Naive thymus-derived CD4-positive, alpha-beta T cell (primary cell): ENCODE data around the gene PTPRN2. TPM values are rescaled to one million over a fixed set of nuclear protein-coding genes. Genes with fewer than 3 reads are reported as not detected.
"Not testable (repeated sequence)": the region's sequence is repeated elsewhere in the genome, so short reads cannot be mapped to it uniquely, and the experiment has no call there.

Experiments
- ATAC-seq: fragments of 150-1000 bp; cut with Tn5 transposase; 2 replicates; pipeline ENCODE4 v1.10.0; 2021; ENCODE audit warnings: mild to moderate bottlenecking, moderate library complexity
- CTCF ChIA-PET: fragments of 350-600 bp; sonication (Branson Sonifier 250); formaldehyde crosslinking; loops from one replicate; lab custom pipeline; 2021; ENCODE audit warnings: antibody characterized with exemption; lab: Charles Lee
- POLR2A ChIA-PET: fragments of 350-600 bp; sonication (Branson Sonifier 250); formaldehyde crosslinking; loops from one replicate; lab custom pipeline; 2021; ENCODE audit warnings: antibody characterized with exemption, inconsistent platforms; lab: Charles Lee
- DNase-seq, 9 donors: peaks; one replicate each; pipeline versions ENCODE4 v3.0.0 to v3.0.0-alpha.2; 2020 to 2022; ENCODE audit warnings: mixed read lengths in 1 of 9
- H3K27ac ChIP-seq: one replicate; pipeline ENCODE4 v1.7.0; 2013; ENCODE audit warnings: mild to moderate bottlenecking, low read depth, low read length, moderate library complexity
- H3K27me3 ChIP-seq, 2 donors: one replicate each; pipeline ENCODE4 v1.7.0; 2013; ENCODE audit warnings: low read length in 2 of 2, mild to moderate bottlenecking in 2 of 2, moderate library complexity in 2 of 2; ENCODE audit not compliant: control insufficient read depth in 2 of 2, insufficient read depth in 2 of 2
- H3K36me3 ChIP-seq, 3 experiments: 1 replicate in 2 of 3; 2 replicates in 1 of 3; pipeline ENCODE4 v1.7.0; 2013; ENCODE audit warnings: low read length in 3 of 3, mild to moderate bottlenecking in 3 of 3, moderate library complexity in 1 of 3; ENCODE audit not compliant: insufficient read depth in 3 of 3, control insufficient read depth in 2 of 3
- H3K4me1 ChIP-seq, 2 donors: one replicate each; pipeline ENCODE4 v1.7.0; 2013; ENCODE audit warnings: low read length in 2 of 2, mild to moderate bottlenecking in 2 of 2, moderate library complexity in 1 of 2; ENCODE audit not compliant: control insufficient read depth in 2 of 2, insufficient read depth in 2 of 2
- H3K4me3 ChIP-seq: 2 replicates; pipeline ENCODE4 v1.7.0; 2013; ENCODE audit warnings: mild to moderate bottlenecking, low read length
- H3K9me3 ChIP-seq, 3 experiments: 1 replicate in 2 of 3; 2 replicates in 1 of 3; pipeline ENCODE4 v1.7.0; 2013; ENCODE audit warnings: low read length in 3 of 3; ENCODE audit not compliant: control insufficient read depth in 2 of 3
- H3K27ac Mint-ChIP-seq, 9 donors: one replicate each; pipeline ENCODE4 v1.8.0; 2020 to 2022; ENCODE audit warnings: mixed read lengths in 9 of 9, mild to moderate bottlenecking in 8 of 9, moderate library complexity in 5 of 9, inconsistent platforms in 2 of 9
- H3K27me3 Mint-ChIP-seq, 5 donors: one replicate each; pipeline ENCODE4 v1.8.0; 2021 to 2022; ENCODE audit warnings: mixed read lengths in 5 of 5, mild to moderate bottlenecking in 1 of 5
- H3K36me3 Mint-ChIP-seq, 5 donors: one replicate each; pipeline ENCODE4 v1.8.0; 2020 to 2022; ENCODE audit warnings: mixed read lengths in 5 of 5, mild to moderate bottlenecking in 3 of 5, inconsistent platforms in 1 of 5
- H3K4me1 Mint-ChIP-seq, 7 donors: one replicate each; pipeline ENCODE4 v1.8.0; 2020 to 2022; ENCODE audit warnings: mixed read lengths in 7 of 7, mild to moderate bottlenecking in 3 of 7, inconsistent platforms in 1 of 7
- H3K4me3 Mint-ChIP-seq, 10 donors: one replicate each; pipeline ENCODE4 v1.8.0; 2020 to 2022; ENCODE audit warnings: mild to moderate bottlenecking in 10 of 10, mixed read lengths in 10 of 10, moderate library complexity in 6 of 10, inconsistent platforms in 2 of 10
- H3K9me3 Mint-ChIP-seq, 11 donors: one replicate each; pipeline ENCODE4 v1.8.0; 2020 to 2022; ENCODE audit warnings: mixed read lengths in 11 of 11, mild to moderate bottlenecking in 4 of 11, inconsistent platforms in 1 of 11, moderate library complexity in 1 of 11
- intact Hi-C, 2 donors: fragments of 100-400 bp; cut with micrococcal nuclease; formaldehyde crosslinking; loops; one replicate each; pipeline ENCODE4 v1.15.1; 2023
- polyA plus RNA-seq, 2 donors: library from polyadenylated mRNA; unstranded; fragments of 300-500 nt; fragmentation: Illumina TruSeq; gene quantifications; one replicate each; pipeline ENCODE4 v1.2.3, GENCODE V29; 2021
- total RNA-seq, 6 experiments: library from RNA in 5 of 6; stranded (reverse) in 5 of 6; gene quantifications; 1 replicate in 5 of 6; 2 replicates in 1 of 6; pipeline ENCODE4 v1.2.3 and lab custom pipeline; 2021 to 2026

Gene PTPRN2
- total and polyA plus RNA-seq, 7 experiments from 2014 or later: 0.58 to 2.3 (median 1.4) TPM

DNA sequence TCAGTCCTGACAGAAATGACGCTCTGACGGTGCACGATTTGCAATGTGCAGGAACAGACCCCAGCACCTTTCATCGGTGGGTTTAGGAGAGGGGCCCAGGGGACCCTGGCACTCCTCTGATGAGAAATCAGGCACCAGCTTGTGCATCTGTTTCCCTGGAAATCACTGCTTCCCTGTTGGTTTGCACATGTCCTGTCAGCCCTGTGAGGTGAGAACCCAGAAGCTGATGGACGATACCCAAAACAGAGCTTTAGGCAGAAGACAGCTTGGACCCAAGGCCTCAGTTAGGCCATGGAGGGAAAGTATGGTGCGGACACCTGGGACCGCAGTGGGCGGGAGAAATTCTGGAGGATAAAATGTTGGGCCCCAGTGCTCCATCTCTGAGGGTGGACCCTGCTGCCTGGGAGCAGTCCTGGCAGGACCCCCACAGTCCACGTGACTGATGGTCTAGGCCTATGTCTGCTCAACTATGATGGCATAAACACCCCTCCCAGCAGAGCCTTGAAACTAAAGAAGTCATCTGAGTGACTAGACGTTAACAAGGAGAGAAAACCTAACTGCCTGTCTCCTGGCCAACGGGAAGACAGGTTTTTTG lies 242.8 kb downstream of the PTPRN2 start:
- intact Hi-C loops: no loop called here
- Histone ChIP-seq H3K27me3 (no peaks in the 10 kb centered on the region), H3K4me1 (no peaks in the 10 kb centered on the region), H3K36me3 (no peaks in the 10 kb centered on the region), H3K27ac (no peak overlapping the region), H3K4me3 (no peak overlapping the region), H3K9me3 (no peaks in the 10 kb centered on the region)
- no peak overlapping the region for H3K27ac Mint-ChIP-seq
- no peak for ATAC-seq
- no peak for DNase-seq
- peaks cover 0 to 5% (median 0%) of the 10 kb centered on the region in 5 donors for H3K27me3 Mint-ChIP-seq
- ChIA-PET CTCF (no interaction called here), POLR2A (no interaction called here)
- peaks cover 0 to 4% (median 0%) of the 10 kb centered on the region in 5 donors for H3K36me3 Mint-ChIP-seq
- peaks cover 0 to 28% (median 0%) of the 10 kb centered on the region in 11 donors for H3K9me3 Mint-ChIP-seq
- H3K4me3 Mint-ChIP-seq: no peak overlapping the region
- H3K4me1 Mint-ChIP-seq: peaks cover 0 to 7% (median 0%) of the 10 kb centered on the region in 7 donors

DNA sequence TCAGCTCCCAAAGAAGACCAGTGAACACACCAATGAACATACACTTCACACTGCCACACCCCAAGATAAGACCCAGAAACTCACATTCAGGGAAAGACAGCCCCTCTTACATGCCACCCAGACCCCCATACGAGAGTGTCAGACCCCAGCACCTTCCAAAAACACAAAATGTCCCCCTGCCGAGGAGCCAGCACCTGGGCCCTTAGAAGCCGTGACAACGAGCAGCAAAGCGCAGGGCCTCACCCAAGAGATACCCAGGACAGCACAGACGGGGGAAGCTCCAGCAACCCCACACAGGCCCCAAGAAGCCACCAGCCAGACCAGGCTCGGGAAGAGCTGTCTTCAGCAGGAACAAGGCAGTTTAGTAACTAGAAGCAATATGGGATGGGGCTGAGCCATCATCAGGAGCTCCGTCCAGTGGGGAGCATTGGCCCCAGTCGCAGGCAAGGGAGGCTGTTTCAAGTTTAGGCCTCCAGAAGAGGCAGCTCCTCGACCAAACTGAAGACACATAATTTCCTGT lies 243.6 kb downstream of the PTPRN2 start:
- DNase-seq (no peak), ATAC-seq (no peak)
- no peak overlapping the region for H3K27ac ChIP-seq
- no peaks in the 10 kb centered on the region for H3K36me3 ChIP-seq
- CTCF ChIA-PET: no interaction called here
- H3K4me3 ChIP-seq: no peak overlapping the region
- Mint-ChIP-seq H3K27me3 (peaks cover 0 to 5% (median 0%) of the 10 kb centered on the region in 5 donors), H3K27ac (no peak overlapping the region), H3K4me3 (no peak overlapping the region), H3K36me3 (peaks cover 0 to 4% (median 0%) of the 10 kb centered on the region in 5 donors), H3K9me3 (peaks cover 0 to 28% (median 0%) of the 10 kb centered on the region in 11 donors), H3K4me1 (peaks cover 0 to 7% (median 0%) of the 10 kb centered on the region in 7 donors)
- H3K4me1 ChIP-seq: no peaks in the 10 kb centered on the region
- H3K27me3 ChIP-seq: no peaks in the 10 kb centered on the region
- POLR2A ChIA-PET: no interaction called here
- H3K9me3 ChIP-seq: no peaks in the 10 kb centered on the region
- intact Hi-C loops: no loop called here

DNA sequence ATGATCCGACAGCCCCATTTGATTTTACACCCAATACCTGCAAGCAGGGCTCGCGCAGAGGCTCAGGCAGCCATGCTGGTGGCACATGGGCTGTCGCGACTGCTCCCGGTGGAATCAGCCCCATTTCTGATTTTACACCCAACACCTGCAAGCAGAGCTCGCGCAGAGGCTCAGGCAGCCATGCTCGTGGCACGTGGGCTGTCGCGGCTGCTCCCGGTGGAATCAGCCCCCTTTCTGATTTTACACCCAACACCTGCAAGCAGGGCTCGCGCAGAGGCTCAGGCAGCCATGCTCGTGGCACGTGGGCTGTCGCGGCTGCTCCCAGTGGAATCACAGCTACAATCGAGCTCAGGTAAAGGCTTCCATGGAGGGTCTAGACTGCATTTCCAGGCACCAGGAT lies 244.1 kb downstream of the PTPRN2 start:
- no peak overlapping the region for H3K4me3 Mint-ChIP-seq
- intact Hi-C loops: no loop called here

DNA sequence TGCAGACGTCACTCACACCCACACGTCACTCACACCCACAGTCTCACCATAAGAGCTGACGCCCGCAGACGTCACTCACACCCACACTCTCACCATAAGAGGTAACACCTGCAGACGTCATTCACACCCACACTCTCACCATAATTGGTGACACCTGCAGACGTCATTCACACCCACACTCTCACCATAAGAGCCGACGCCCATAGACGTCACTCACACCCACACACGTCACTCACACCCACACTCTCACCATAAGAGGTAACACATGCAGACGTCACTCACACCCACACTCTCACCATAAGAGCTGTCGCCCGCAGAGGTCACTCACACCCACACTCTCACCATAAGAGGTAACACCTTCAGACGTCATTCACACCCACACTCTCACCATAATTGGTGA lies 246.5 kb downstream of the PTPRN2 start:
- H3K36me3 Mint-ChIP-seq, H3K36me3 ChIP-seq, H3K4me1 Mint-ChIP-seq, H3K4me1 ChIP-seq, ATAC-seq, POLR2A ChIA-PET, H3K27ac Mint-ChIP-seq, H3K27me3 ChIP-seq, H3K27ac ChIP-seq, H3K4me3 Mint-ChIP-seq, H3K9me3 ChIP-seq, intact Hi-C loops, H3K4me3 ChIP-seq, H3K27me3 Mint-ChIP-seq, DNase-seq: not testable (repeated sequence)
- CTCF ChIA-PET: interaction anchor here (0.7 kb wide), 1 partner anchor 1375 kb away, joined by 6 read pairs; no protein-coding TSS in a partner anchor
- peaks cover 0 to 41% (median 0%) of the 10 kb centered on the region in 11 donors for H3K9me3 Mint-ChIP-seq

More for the DNA sequence above, 244.1 kb downstream of the PTPRN2 start:
- CTCF ChIA-PET: no interaction called here
- Histone ChIP-seq H3K27ac (no peak overlapping the region), H3K9me3 (no peaks in the 10 kb centered on the region), H3K4me1 (no peaks in the 10 kb centered on the region), H3K36me3 (no peaks in the 10 kb centered on the region), H3K27me3 (no peaks in the 10 kb centered on the region), H3K4me3 (no peak overlapping the region)
- Mint-ChIP-seq H3K4me1 (peaks cover 0 to 7% (median 0%) of the 10 kb centered on the region in 7 donors), H3K9me3 (peaks cover 0 to 28% (median 0%) of the 10 kb centered on the region in 11 donors), H3K27ac (no peak overlapping the region), H3K27me3 (peaks cover 0 to 5% (median 0%) of the 10 kb centered on the region in 5 donors), H3K36me3 (peaks cover 0 to 4% (median 0%) of the 10 kb centered on the region in 5 donors)
- ATAC-seq (no peak), DNase-seq (no peak)
- POLR2A ChIA-PET: no interaction called here

DNA sequence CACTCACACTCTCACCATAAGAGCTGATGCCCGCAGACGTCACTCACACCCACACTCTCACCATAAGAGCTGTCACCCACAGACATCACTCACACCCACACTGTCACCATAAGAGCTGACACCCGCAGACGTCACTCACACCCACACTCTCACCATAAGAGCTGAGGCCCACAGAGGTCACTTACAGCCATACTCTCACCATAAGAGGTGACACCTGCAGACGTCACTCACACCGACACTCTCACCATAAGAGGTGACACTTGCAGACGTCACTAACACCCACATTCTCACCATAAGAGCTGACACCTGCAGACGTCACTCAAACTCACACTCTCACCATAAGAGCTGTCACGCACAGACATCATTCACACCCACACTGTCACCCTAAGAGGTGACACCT lies 250.7 kb downstream of the PTPRN2 start:
- H3K4me3 Mint-ChIP-seq, intact Hi-C loops, CTCF ChIA-PET: not testable (repeated sequence)

DNA sequence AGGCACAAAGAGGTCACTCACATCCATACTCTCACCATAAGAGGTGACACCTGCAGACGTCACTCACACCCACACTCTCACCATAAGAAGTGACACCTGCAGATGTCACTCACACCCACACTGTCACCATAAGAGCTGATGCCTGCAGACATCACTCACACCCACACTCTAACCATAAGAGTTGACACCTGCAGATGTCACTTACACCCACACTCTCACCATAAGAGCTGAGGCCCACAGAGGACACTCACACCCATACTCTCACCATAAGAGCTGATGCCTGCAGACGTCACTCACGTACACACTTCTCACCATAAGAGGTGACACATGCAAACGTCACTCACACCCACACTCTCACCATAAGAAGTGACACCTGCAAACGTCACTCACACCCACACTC lies 255.1 kb downstream of the PTPRN2 start:
- H3K4me1 Mint-ChIP-seq, H3K27me3 ChIP-seq, H3K36me3 ChIP-seq, H3K9me3 ChIP-seq, CTCF ChIA-PET, H3K4me3 Mint-ChIP-seq, DNase-seq, POLR2A ChIA-PET, H3K4me3 ChIP-seq, ATAC-seq, H3K27me3 Mint-ChIP-seq, H3K4me1 ChIP-seq, H3K27ac Mint-ChIP-seq, intact Hi-C loops, H3K27ac ChIP-seq: not testable (repeated sequence)
- Mint-ChIP-seq H3K36me3 (peaks cover 0 to 21% (median 0%) of the 10 kb centered on the region in 5 donors), H3K9me3 (peaks cover 0 to 46% (median 2%) of the 10 kb centered on the region in 11 donors)

More for the DNA sequence above, 250.7 kb downstream of the PTPRN2 start:
- H3K4me3 ChIP-seq, DNase-seq, H3K4me1 ChIP-seq, H3K9me3 ChIP-seq, H3K27me3 Mint-ChIP-seq, H3K27ac ChIP-seq, ATAC-seq, H3K36me3 ChIP-seq, POLR2A ChIA-PET, H3K4me1 Mint-ChIP-seq, H3K27me3 ChIP-seq, H3K27ac Mint-ChIP-seq: not testable (repeated sequence)
- Mint-ChIP-seq H3K36me3 (peaks cover 0 to 18% (median 0%) of the 10 kb centered on the region in 5 donors), H3K9me3 (peaks cover 0 to 48% (median 0%) of the 10 kb centered on the region in 11 donors)
